ENCODE results near the gene INPP5D. TPM values are rescaled to one million over a fixed set of nuclear protein-coding genes. Genes with fewer than 3 reads are reported as not detected.

INPP5D gene
- total and polyA plus RNA-seq, 2 of the 8 experiments (the other 6 are each of a cell fraction or from before 2014, with no cell fraction given) = 4.5 to 7.1 TPM

- TF ChIP-seq CHD7 (IDR thresholded peaks at IDR 0.05; ENCODE audit: insufficient replicate concordance, low read length) (no peak), ATF3 (IDR thresholded peaks at IDR 0.05; ENCODE audit: insufficient read depth, low read depth, low read length) (no peak), SP2 (IDR thresholded peaks at IDR 0.05; ENCODE audit: low read length) (no peak), SAP30 (IDR thresholded peaks at IDR 0.05; ENCODE audit: insufficient read depth, insufficient replicate concordance, low read length) (no peak), CHD2 (IDR thresholded peaks at IDR 0.05; ENCODE audit: low read length) (no peak), SIRT6 (IDR thresholded peaks at IDR 0.05; ENCODE audit: low read length) (no peak), KDM4A (IDR thresholded peaks at IDR 0.05; ENCODE audit: low read depth, low read length, severe bottlenecking) (no peak), RXRA (IDR thresholded peaks at IDR 0.05; ENCODE audit: insufficient read depth, low read depth, low read length) (no peak), CBX8 (IDR thresholded peaks at IDR 0.05; ENCODE audit: borderline replicate concordance, low read depth, low read length) (no peak), SRF (IDR thresholded peaks at IDR 0.05; ENCODE audit: low read depth, low read length) (no peak), GTF2F1 (IDR thresholded peaks at IDR 0.05; ENCODE audit: borderline replicate concordance, low read depth, low read length) (no peak), POLR2AphosphoS5 (IDR thresholded peaks at IDR 0.05; ENCODE audit: low read depth, low read length) (no peak)
Measured at GRCh38 chr2:233093721-233094120, 33.6 kb downstream of the INPP5D start (continued).

Measured in H1 (cell line).